Karpas-422 (cell line): ENCODE data around the gene ZNF790. TPM values are rescaled to one million over a fixed set of nuclear protein-coding genes. Genes with fewer than 3 reads are reported as not detected.

Experiments used
- small RNA-seq: library from RNA; depleted of rRNA; stranded (forward); fragments of <200 nt; gene quantifications from one replicate; pipeline ENCODE3, GENCODE V24; 2014
- total RNA-seq: library from RNA; depleted of rRNA; stranded (reverse); fragments of >200 nt; shearing (Covaris generic); gene quantifications from 2 replicates; pipeline ENCODE4 v1.2.3, GENCODE V29; 2014; ENCODE audit warnings: low replicate concordance; rRNA removed

Gene ZNF790
- total RNA-seq, 1 experiment from 2014 or later = 16.1 TPM

Small RNA genes within 50 kb of the gene (small RNA-seq; reads per million reads assigned to genes)
- gene RF00019 = not detected

Other genes starting within 250 kb of the ZNF790 start
- 2.9 and 6.1 TPM in 2 replicates for gene ZNF382, start 233.1 kb downstream of the ZNF790 start, total RNA-seq
- gene ZNF461, start 171.6 kb downstream of the ZNF790 start, total RNA-seq = 9.5 and 17.5 TPM in 2 replicates
- gene ZNF567, start 150.8 kb downstream of the ZNF790 start, total RNA-seq = 13.9 and 18.8 TPM in 2 replicates
- 0.97 and 2.7 TPM in 2 replicates for gene ZNF850, start 65.6 kb downstream of the ZNF790 start, total RNA-seq
- 4.4 and 11.3 TPM in 2 replicates for gene ZNF345, start 12.5 kb upstream of the ZNF790 start, total RNA-seq
- 0.47 and 1.8 TPM in 2 replicates for gene ZNF829, start 77.9 kb upstream of the ZNF790 start, total RNA-seq
- 0.48 and 2.1 TPM in 2 replicates for gene ZNF568, start 77.9 kb upstream of the ZNF790 start, total RNA-seq
- 14.8 and 15.1 TPM in 2 replicates for gene ZNF420, start 240.0 kb upstream of the ZNF790 start, total RNA-seq